GM12878 (cell line): ENCODE measurements around the gene UTS2. TPM values are rescaled to one million over a fixed set of nuclear protein-coding genes. Genes with fewer than 3 reads are reported as not detected.

Experiments
- ATAC-seq: fragments of 200-7000 bp; cut with Tn5 transposase; 3 replicates; pipeline ENCODE4 v1.9.1; 2020; ENCODE audit warnings: mild to moderate bottlenecking, moderate library complexity
- BruUV-seq: library from RNA; stranded (reverse); fragments of 400-500 nt; replicated peaks from 2 replicates; lab custom pipeline; 2021; lab: Mats Ljungman, UMichigan
- CTCF ChIA-PET: fragments of 300-600 bp; sonication (Branson Sonifier 250); formaldehyde crosslinking; extraction: SDS; loops from one replicate; lab custom pipeline; 2021; ENCODE audit warnings: inconsistent platforms; lab: Yijun Ruan, JAX
- POLR2A ChIA-PET: fragments of 350-600 bp; formaldehyde crosslinking; extraction: SDS; loops from one replicate; lab custom pipeline; 2021; ENCODE audit warnings: inconsistent platforms; lab: Charles Lee
- RAD21 ChIA-PET: fragments of 300-600 bp; sonication (Branson Sonifier 250); formaldehyde crosslinking; loops from one replicate; lab custom pipeline; 2023; ENCODE audit warnings: antibody characterized with exemption; ENCODE audit not compliant: unreplicated experiment; lab: Charles Lee
- SMC1A ChIA-PET: fragments of 300-600 bp; sonication (Branson Sonifier 250); formaldehyde crosslinking; loops from one replicate; lab custom pipeline; 2023; ENCODE audit not compliant: unreplicated experiment, uncharacterized antibody; lab: Charles Lee
- DNase-seq: peaks from one replicate; pipeline ENCODE4 v3.0.0-alpha.2; 2011; ENCODE audit warnings: low read depth, low spot score
- FAIRE-seq: peaks from 3 replicates; lab custom pipeline; 2011; peaks lifted over from hg19 to GRCh38; lab: Jason Lieb, UNC
- H2AFZ ChIP-seq: 2 replicates; pipeline ENCODE4 v1.6.0; 2011; ENCODE audit warnings: low read depth, low read length, control low read depth; ENCODE audit not compliant: control insufficient read depth
- H3K27ac ChIP-seq: 2 replicates; pipeline ENCODE4 v1.5.1; 2011; ENCODE audit warnings: control low read depth; ENCODE audit not compliant: control insufficient read depth, insufficient read depth
- H3K27me3 ChIP-seq, 2 experiments: replicated peaks in 1 of 2; 2 replicates each; pipeline versions ENCODE4 v1.6.0 to v1.6.1; 2011; ENCODE audit warnings: low read length in 1 of 2; ENCODE audit not compliant: control insufficient read depth in 2 of 2, insufficient read depth in 2 of 2
- H3K36me3 ChIP-seq, 2 experiments: 2 replicates each; pipeline ENCODE4 v1.5.1; 2011; ENCODE audit warnings: low read length in 1 of 2; ENCODE audit not compliant: control insufficient read depth in 2 of 2, insufficient read depth in 2 of 2
- H3K4me1 ChIP-seq: 2 replicates; pipeline ENCODE4 v1.6.1; 2011; ENCODE audit warnings: mild to moderate bottlenecking, low read length, moderate library complexity, mixed read lengths; ENCODE audit not compliant: control insufficient read depth, insufficient read depth
- H3K4me2 ChIP-seq: 2 replicates; pipeline ENCODE4 v1.6.0; 2011; ENCODE audit warnings: control low read depth; ENCODE audit not compliant: control insufficient read depth, insufficient read depth
- H3K4me3 ChIP-seq: fragments of 200-600 bp; sonication (generic); 2 replicates; pipeline ENCODE4 v1.5.1; 2016
- H3K79me2 ChIP-seq: 2 replicates; pipeline ENCODE4 v1.6.0; 2011; ENCODE audit warnings: low read length; ENCODE audit not compliant: control insufficient read depth, insufficient read depth
- H3K9ac ChIP-seq: 2 replicates; pipeline ENCODE4 v1.8.0; 2011; ENCODE audit warnings: low read length, control low read depth, mixed read lengths; ENCODE audit not compliant: control insufficient read depth, insufficient read depth
- H3K9me3 ChIP-seq: replicated peaks from 3 replicates; pipeline ENCODE4 v1.5.1; 2011; ENCODE audit warnings: mild to moderate bottlenecking, low read length; ENCODE audit not compliant: control insufficient read depth, insufficient read depth
- H4K20me1 ChIP-seq: 2 replicates; pipeline ENCODE4 v1.6.0; 2011; ENCODE audit not compliant: control insufficient read depth, insufficient read depth
- HDAC6 ChIP-seq: fragments of 200-600 bp; sonication (generic); IDR thresholded peaks from one replicate; pipeline ENCODE4 v1.8.0; 2017; ENCODE audit warnings: antibody characterized with exemption; ENCODE audit not compliant: unreplicated experiment
- KLF5 ChIP-seq: fragments of 450-650 bp; IDR thresholded peaks from 2 replicates; pipeline ENCODE4 v1.6.1; 2014; ENCODE audit warnings: mild to moderate bottlenecking; ENCODE audit not compliant: partially characterized antibody
- SMARCA5 ChIP-seq: fragments of 450-650 bp; IDR thresholded peaks from 2 replicates; pipeline ENCODE4 v1.6.1; 2017; ENCODE audit warnings: mild to moderate bottlenecking
- ZZZ3 ChIP-seq: IDR thresholded peaks from 2 replicates; pipeline ENCODE4 v1.6.1; 2011; ENCODE audit warnings: low read depth; ENCODE audit not compliant: control insufficient read depth, insufficient read length
- WGBS: methylation state at CpG from one replicate; pipeline ENCODE4 v1.1.6; 2016; ENCODE audit warnings: low lambda C conversion rate; ENCODE audit not compliant: insufficient replicate concordance, insufficient coverage; ENCODE audit errors: missing lambda C conversion rate; 5-methylcytosine and 5-hydroxymethylcytosine counted together
- in situ Hi-C: fragments of 300-500 bp; cut with MboI; formaldehyde crosslinking; loops from 9 replicates; pipeline ENCODE4 v1.14.3; 2018; ENCODE audit warnings: mixed read lengths
- intact Hi-C: fragments of 100-400 bp; cut with micrococcal nuclease; formaldehyde crosslinking; loops from one replicate; pipeline ENCODE4 v1.14.2; 2022; ENCODE audit not compliant: unreplicated experiment
- polyA plus RNA-seq, 11 experiments: library from polyadenylated mRNA; depleted of rRNA in 4 of 11; unstranded in 6 of 11; stranded (reverse) in 5 of 11; fragments of >200 nt; fragmentation: Nextera tagmentation in 4 of 11; fragmentation: Illumina TruSeq in 1 of 11; extraction: Ambion mirVana in 4 of 11; extraction: Trizol in 1 of 11; gene quantifications; 1 replicate in 1 of 11; 2 replicates in 10 of 11; pipeline versions ENCODE4 v1.2.1 to v1.2.3, GENCODE V29; 2011 to 2016; ENCODE audit warnings: inconsistent platforms in 2 of 11, missing spikeins in 2 of 11, low read depth in 1 of 11
- total RNA-seq, 4 experiments: library from RNA; depleted of rRNA in 3 of 4; stranded (reverse); fragments of >200 nt in 3 of 4; fragmentation: Illumina TruSeq in 1 of 4; extraction: Trizol in 1 of 4; gene quantifications; 2 replicates each; pipeline versions ENCODE4 v1.2.1 to v1.2.3, GENCODE V29; 2013 to 2021
- TF ChIP-seq, protein P1 (sequence below): IDR thresholded peaks from 2 replicates; pipeline ENCODE4 v1.6.1; 2011; ENCODE audit warnings: low read depth, low read length, improper control_type of control experiment, borderline replicate concordance
- TF ChIP-seq, protein P2 (sequence below): fragments of 450-650 bp; IDR thresholded peaks from 2 replicates; pipeline ENCODE4 v1.6.1; 2017; ENCODE audit warnings: mild to moderate bottlenecking

The UTS2 gene
- total and polyA plus RNA-seq, 10 of the 15 experiments (the other 5 are each of a cell fraction or from before 2014, with no cell fraction given): not detected

- ChIA-PET CTCF (no interaction called here), RAD21 (no interaction called here), SMC1A (no interaction called here), POLR2A (no interaction called here)
- Histone ChIP-seq H3K27ac (no peak overlapping the region), H3K36me3 (no peaks in the 10 kb centered on the region; a peak in 1 of 4 replicates), H3K4me3 (no peak overlapping the region), H3K79me2 (no peaks in the 10 kb centered on the region), H3K9me3 (no peaks in the 10 kb centered on the region), H3K27me3 (no peaks in the 10 kb centered on the region; a peak in 1 of 4 replicates), H2AFZ (no peak overlapping the region), H3K4me1 (no peaks in the 10 kb centered on the region), H3K4me2 (no peak overlapping the region), H3K9ac (no peak overlapping the region), H4K20me1 (no peaks in the 10 kb centered on the region)
- no peak for ATAC-seq
- no peak for FAIRE-seq
- no TSS peak for BruUV-seq
- in situ Hi-C loops: no loop called here
- intact Hi-C loops: no loop called here
- DNase-seq: no peak
- TF ChIP-seq, protein P1, sequence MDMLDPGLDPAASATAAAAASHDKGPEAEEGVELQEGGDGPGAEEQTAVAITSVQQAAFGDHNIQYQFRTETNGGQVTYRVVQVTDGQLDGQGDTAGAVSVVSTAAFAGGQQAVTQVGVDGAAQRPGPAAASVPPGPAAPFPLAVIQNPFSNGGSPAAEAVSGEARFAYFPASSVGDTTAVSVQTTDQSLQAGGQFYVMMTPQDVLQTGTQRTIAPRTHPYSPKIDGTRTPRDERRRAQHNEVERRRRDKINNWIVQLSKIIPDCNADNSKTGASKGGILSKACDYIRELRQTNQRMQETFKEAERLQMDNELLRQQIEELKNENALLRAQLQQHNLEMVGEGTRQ: no peak
- TF ChIP-seq SMARCA5 (no peak), ZZZ3 (no peak), KLF5 (no peak), HDAC6 (no peak)
- TF ChIP-seq, protein P2, sequence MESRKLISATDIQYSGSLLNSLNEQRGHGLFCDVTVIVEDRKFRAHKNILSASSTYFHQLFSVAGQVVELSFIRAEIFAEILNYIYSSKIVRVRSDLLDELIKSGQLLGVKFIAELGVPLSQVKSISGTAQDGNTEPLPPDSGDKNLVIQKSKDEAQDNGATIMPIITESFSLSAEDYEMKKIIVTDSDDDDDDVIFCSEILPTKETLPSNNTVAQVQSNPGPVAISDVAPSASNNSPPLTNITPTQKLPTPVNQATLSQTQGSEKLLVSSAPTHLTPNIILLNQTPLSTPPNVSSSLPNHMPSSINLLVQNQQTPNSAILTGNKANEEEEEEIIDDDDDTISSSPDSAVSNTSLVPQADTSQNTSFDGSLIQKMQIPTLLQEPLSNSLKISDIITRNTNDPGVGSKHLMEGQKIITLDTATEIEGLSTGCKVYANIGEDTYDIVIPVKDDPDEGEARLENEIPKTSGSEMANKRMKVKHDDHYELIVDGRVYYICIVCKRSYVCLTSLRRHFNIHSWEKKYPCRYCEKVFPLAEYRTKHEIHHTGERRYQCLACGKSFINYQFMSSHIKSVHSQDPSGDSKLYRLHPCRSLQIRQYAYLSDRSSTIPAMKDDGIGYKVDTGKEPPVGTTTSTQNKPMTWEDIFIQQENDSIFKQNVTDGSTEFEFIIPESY: no peak
- WGBS: 13% methylated on average over 15 of the region's 15 CpGs
Measured at GRCh38 chr1:7856345-7856744, 3.5 kb upstream of the UTS2 start.
